HCT116 (cell line): ENCODE data around the gene ANKS4B. TPM values are rescaled to one million over a fixed set of nuclear protein-coding genes. Genes with fewer than 3 reads are reported as not detected.

Experiments used
- ATAC-seq: fragments of 200-7000 bp; cut with Tn5 transposase; 2 replicates; pipeline ENCODE4 v1.9.1; 2020; ENCODE audit warnings: mild to moderate bottlenecking, moderate library complexity
- BruUV-seq: library from RNA; stranded (reverse); fragments of 400-500 nt; replicated peaks from 2 replicates; lab custom pipeline; 2021; lab: Mats Ljungman, UMichigan
- CTCF ChIA-PET: fragments of 300-600 bp; sonication (Branson Sonifier 250); formaldehyde crosslinking; loops from one replicate; lab custom pipeline; 2021; ENCODE audit warnings: antibody characterized with exemption; lab: Charles Lee
- POLR2A ChIA-PET: fragments of 300-600, 350-600 bp; sonication (Branson Sonifier 250); formaldehyde crosslinking; loops from one replicate; lab custom pipeline; 2021; ENCODE audit warnings: antibody characterized with exemption; lab: Charles Lee
- RAD21 ChIA-PET, 2 experiments: fragments of 300-600 bp; sonication (Branson Sonifier 250); formaldehyde crosslinking; loops; one replicate each; lab custom pipeline; 2023; ENCODE audit warnings: low total read pairs in 2 of 2; ENCODE audit not compliant: uncharacterized antibody in 2 of 2, unreplicated experiment in 2 of 2, low non-redundant PET in 1 of 2; lab: Charles Lee
- DNase-seq: peaks from one replicate; pipeline ENCODE4 v3.0.0-alpha.2; 2010; ENCODE audit warnings: low read depth, low spot score
- H2AFZ ChIP-seq: fragments of 200-600 bp; shearing (Covaris generic), sonication (generic); 2 replicates; pipeline ENCODE4 v1.6.1; 2017; ENCODE audit warnings: low read depth, mixed run types, mixed read lengths, antibody characterized with exemption, low read length; ENCODE audit not compliant: poor library complexity, severe bottlenecking
- H3K27ac ChIP-seq: 2 replicates; pipeline ENCODE4 v1.5.1; 2012; ENCODE audit warnings: low read depth, low read length
- H3K27me3 ChIP-seq: fragments of 200-600 bp; sonication (generic); 2 replicates; pipeline ENCODE4 v1.6.1; 2016; ENCODE audit warnings: mixed run types, low read length, mixed read lengths; ENCODE audit not compliant: insufficient read depth
- H3K36me3 ChIP-seq, 2 experiments: fragments of 200-500 bp in 1 of 2; fragments of 200-600 bp in 1 of 2; sonication (Bioruptor generic) in 1 of 2; sonication (generic) in 1 of 2; 2 replicates each; pipeline versions ENCODE4 v1.5.1 to v1.6.1; 2014 to 2016; ENCODE audit warnings: low read length in 2 of 2, inconsistent platforms in 1 of 2, mixed read lengths in 1 of 2, mixed run types in 1 of 2; ENCODE audit not compliant: insufficient read depth in 2 of 2, control insufficient read depth in 1 of 2
- H3K4me1 ChIP-seq, 2 experiments: fragments of 200-600 bp in 1 of 2; sonication (generic) in 1 of 2; 2 replicates each; pipeline versions ENCODE4 v1.5.1 to v1.6.1; 2012 to 2017; ENCODE audit warnings: low read length in 2 of 2, inconsistent platforms in 1 of 2, mild to moderate bottlenecking in 1 of 2, mixed read lengths in 1 of 2, mixed run types in 1 of 2, moderate library complexity in 1 of 2; ENCODE audit not compliant: insufficient read depth in 2 of 2, control insufficient read depth in 1 of 2
- H3K4me2 ChIP-seq: fragments of 200-600 bp; sonication (generic); 2 replicates; pipeline ENCODE4 v1.6.1; 2017; ENCODE audit warnings: mixed run types, low read length, mixed read lengths
- H3K4me3 ChIP-seq, 2 experiments: fragments of 200-600 bp in 1 of 2; sonication (generic) in 1 of 2; replicated peaks in 1 of 2; 2 replicates each; pipeline ENCODE4 v1.5.1; 2011 to 2016; ENCODE audit warnings: low read length in 2 of 2, control low read depth in 1 of 2, low read depth in 1 of 2, mild to moderate bottlenecking in 1 of 2, mixed read lengths in 1 of 2, mixed run types in 1 of 2
- H3K79me2 ChIP-seq: fragments of 200-600 bp; sonication (generic); 2 replicates; pipeline ENCODE4 v1.6.1; 2017; ENCODE audit warnings: mild to moderate bottlenecking, mixed run types, low read length, moderate library complexity, mixed read lengths; ENCODE audit not compliant: insufficient read depth
- H3K9ac ChIP-seq: fragments of 200-600 bp; sonication (generic); 2 replicates; pipeline ENCODE4 v1.6.1; 2016; ENCODE audit warnings: low read length, mixed read lengths
- H3K9me2 ChIP-seq: fragments of 200-600 bp; sonication (generic), shearing (Covaris generic); 2 replicates; pipeline ENCODE4 v1.6.1; 2017; ENCODE audit warnings: mixed run types, mild to moderate bottlenecking, moderate library complexity; ENCODE audit not compliant: insufficient read depth
- H3K9me3 ChIP-seq, 2 experiments: fragments of 200-500 bp in 1 of 2; fragments of 200-600 bp in 1 of 2; sonication (Bioruptor generic) in 1 of 2; sonication (generic) in 1 of 2; 2 replicates each; pipeline ENCODE4 v1.6.1; 2014 to 2017; ENCODE audit warnings: low read length in 2 of 2, mixed read lengths in 2 of 2, inconsistent platforms in 1 of 2, low read depth in 1 of 2, mild to moderate bottlenecking in 1 of 2, mixed run types in 1 of 2, moderate library complexity in 1 of 2; ENCODE audit not compliant: control insufficient read depth in 1 of 2, insufficient read depth in 1 of 2
- H4K20me1 ChIP-seq: fragments of 200-600 bp; sonication (generic), shearing (Covaris generic); 2 replicates; pipeline ENCODE4 v1.6.1; 2017; ENCODE audit warnings: mixed run types, mild to moderate bottlenecking, moderate library complexity; ENCODE audit not compliant: insufficient read depth
- CBX3 ChIP-seq: IDR thresholded peaks from 2 replicates; pipeline ENCODE4 v1.6.1; 2012; ENCODE audit warnings: low read depth
- CEBPB ChIP-seq: IDR thresholded peaks from 2 replicates; pipeline ENCODE4 v1.6.1; 2012; ENCODE audit warnings: low read depth
- EGR1 ChIP-seq: IDR thresholded peaks from 2 replicates; pipeline ENCODE4 v1.6.1; 2012; ENCODE audit warnings: low read depth
- ELF1 ChIP-seq: IDR thresholded peaks from 2 replicates; pipeline ENCODE4 v1.6.1; 2012; ENCODE audit warnings: low read depth, borderline replicate concordance
- EZH2 ChIP-seq: fragments of 200-600 bp; sonication (generic); IDR thresholded peaks from 2 replicates; pipeline ENCODE4 v1.6.1; 2017; ENCODE audit warnings: antibody characterized with exemption, mixed run types
- EZH2phosphoT487 ChIP-seq: fragments of 200-600 bp; IDR thresholded peaks from 2 replicates; pipeline ENCODE4 v1.6.1; 2018; ENCODE audit warnings: antibody characterized with exemption, borderline replicate concordance
- FOSL1 ChIP-seq: IDR thresholded peaks from 2 replicates; pipeline ENCODE4 v1.6.1; 2012; ENCODE audit warnings: low read depth
- POLR2A ChIP-seq: IDR thresholded peaks from 2 replicates; pipeline ENCODE4 v1.7.0; 2011; ENCODE audit warnings: borderline replicate concordance; ENCODE audit not compliant: insufficient read depth, insufficient read length; ENCODE audit errors: extremely low read depth
- POLR2AphosphoS5 ChIP-seq: IDR thresholded peaks from 2 replicates; pipeline ENCODE4 v1.6.1; 2011; ENCODE audit warnings: mild to moderate bottlenecking, low read depth, low read length, moderate library complexity
- RAD21 ChIP-seq: IDR thresholded peaks from 2 replicates; pipeline ENCODE4 v1.6.1; 2012; ENCODE audit warnings: low read depth, mild to moderate bottlenecking
- SP1 ChIP-seq: IDR thresholded peaks from 2 replicates; pipeline ENCODE4 v1.6.1; 2012; ENCODE audit warnings: low read depth
- SRF ChIP-seq: IDR thresholded peaks from 2 replicates; pipeline ENCODE4 v1.6.1; 2012; ENCODE audit warnings: low read depth
- TCF7L2 ChIP-seq: IDR thresholded peaks from 2 replicates; pipeline ENCODE4 v1.7.0; 2011; ENCODE audit warnings: borderline replicate concordance, inconsistent platforms; ENCODE audit not compliant: insufficient read depth, insufficient read length; ENCODE audit errors: extremely low read depth
- YY1 ChIP-seq: IDR thresholded peaks from 2 replicates; pipeline ENCODE4 v1.6.1; 2011; ENCODE audit warnings: low read length, low read depth, moderate library complexity, mild to moderate bottlenecking; ENCODE audit not compliant: insufficient replicate concordance; ENCODE audit errors: extremely low read depth
- ZNF274 ChIP-seq: fragments of 200-500 bp; sonication (Bioruptor generic); IDR thresholded peaks from 2 replicates; pipeline ENCODE4 v1.6.1; 2014; ENCODE audit warnings: mild to moderate bottlenecking, low read depth, low read length, inconsistent platforms
- intact Hi-C: fragments of 100-400 bp; cut with micrococcal nuclease; formaldehyde crosslinking; loops from 2 replicates; pipeline ENCODE4 v1.10.0; 2022
- total RNA-seq: library from RNA; stranded (reverse); gene quantifications from one replicate; pipeline ENCODE4 v1.2.1, GENCODE V29; 2021; ENCODE audit not compliant: unreplicated experiment
- TF ChIP-seq, protein P1 (sequence below): IDR thresholded peaks from 2 replicates; pipeline ENCODE4 v1.6.1; 2012
- TF ChIP-seq, protein P2 (sequence below), 3 experiments: fragments of 200-600 bp in 1 of 3; sonication (generic) in 1 of 3; IDR thresholded peaks in 2 of 3; conservative IDR thresholded peaks in 1 of 3; 2 replicates each; pipeline ENCODE4 v1.5.1; 2012 to 2017; ENCODE audit warnings: low read depth in 2 of 3, low read length in 2 of 3, antibody characterized with exemption in 1 of 3, borderline replicate concordance in 1 of 3, control low read depth in 1 of 3, mild to moderate bottlenecking in 1 of 3, mixed read lengths in 1 of 3, mixed run types in 1 of 3, moderate library complexity in 1 of 3; ENCODE audit not compliant: insufficient read depth in 1 of 3
- TF ChIP-seq, protein P3 (sequence below): IDR thresholded peaks from 2 replicates; pipeline ENCODE4 v1.6.1; 2012; ENCODE audit warnings: low read depth
- TF ChIP-seq, protein P4 (sequence below): IDR thresholded peaks from 2 replicates; pipeline ENCODE4 v1.6.1; 2012
- TF ChIP-seq, protein P5 (sequence below): IDR thresholded peaks from 2 replicates; pipeline ENCODE4 v1.6.1; 2011; ENCODE audit warnings: mild to moderate bottlenecking, low read length, moderate library complexity; ENCODE audit not compliant: insufficient replicate concordance; ENCODE audit errors: extremely low read depth

Gene ANKS4B
- total RNA-seq, 1 experiment from 2014 or later: not detected

DNA sequence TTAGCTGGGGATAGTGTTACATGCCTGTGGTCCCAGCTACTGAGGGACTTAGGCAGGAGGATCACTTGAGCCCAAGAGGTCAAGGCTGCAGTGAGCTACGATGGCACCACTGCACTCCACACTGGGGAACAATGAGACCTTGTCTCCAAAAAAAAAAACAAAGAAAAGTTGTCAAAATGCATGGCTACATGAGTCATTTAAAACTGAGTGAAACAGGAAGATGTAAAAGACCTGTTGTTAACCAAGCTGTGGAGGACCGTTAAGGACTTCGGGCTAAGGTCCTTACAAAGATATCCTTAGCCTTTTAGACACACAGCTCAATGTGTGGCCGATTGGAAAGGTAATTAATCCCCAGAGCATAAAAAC is 47.2 kb upstream of the ANKS4B start:
- no peaks in the 10 kb centered on the region for H3K27me3 ChIP-seq
- H3K4me3 ChIP-seq: no peak overlapping the region
- TF ChIP-seq ELF1 (no peak), ZNF274 (no peak), TCF7L2 (no peak), SRF (no peak), POLR2A (no peak), EZH2phosphoT487 (no peak), RAD21 (no peak), CEBPB (no peak), SP1 (no peak), FOSL1 (no peak), EGR1 (no peak), CBX3 (no peak), EZH2 (no peak), POLR2AphosphoS5 (no peak), YY1 (no peak)
- TF ChIP-seq, protein P1, sequence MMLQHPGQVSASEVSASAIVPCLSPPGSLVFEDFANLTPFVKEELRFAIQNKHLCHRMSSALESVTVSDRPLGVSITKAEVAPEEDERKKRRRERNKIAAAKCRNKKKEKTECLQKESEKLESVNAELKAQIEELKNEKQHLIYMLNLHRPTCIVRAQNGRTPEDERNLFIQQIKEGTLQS: no peak
- TF ChIP-seq, protein P2, sequence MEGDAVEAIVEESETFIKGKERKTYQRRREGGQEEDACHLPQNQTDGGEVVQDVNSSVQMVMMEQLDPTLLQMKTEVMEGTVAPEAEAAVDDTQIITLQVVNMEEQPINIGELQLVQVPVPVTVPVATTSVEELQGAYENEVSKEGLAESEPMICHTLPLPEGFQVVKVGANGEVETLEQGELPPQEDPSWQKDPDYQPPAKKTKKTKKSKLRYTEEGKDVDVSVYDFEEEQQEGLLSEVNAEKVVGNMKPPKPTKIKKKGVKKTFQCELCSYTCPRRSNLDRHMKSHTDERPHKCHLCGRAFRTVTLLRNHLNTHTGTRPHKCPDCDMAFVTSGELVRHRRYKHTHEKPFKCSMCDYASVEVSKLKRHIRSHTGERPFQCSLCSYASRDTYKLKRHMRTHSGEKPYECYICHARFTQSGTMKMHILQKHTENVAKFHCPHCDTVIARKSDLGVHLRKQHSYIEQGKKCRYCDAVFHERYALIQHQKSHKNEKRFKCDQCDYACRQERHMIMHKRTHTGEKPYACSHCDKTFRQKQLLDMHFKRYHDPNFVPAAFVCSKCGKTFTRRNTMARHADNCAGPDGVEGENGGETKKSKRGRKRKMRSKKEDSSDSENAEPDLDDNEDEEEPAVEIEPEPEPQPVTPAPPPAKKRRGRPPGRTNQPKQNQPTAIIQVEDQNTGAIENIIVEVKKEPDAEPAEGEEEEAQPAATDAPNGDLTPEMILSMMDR (IDR thresholded peaks at IDR 0.05 in 2 of 3, conservative IDR thresholded peaks at IDR 0.05 in 1 of 3; ENCODE audit: borderline replicate concordance in 1 of 3, insufficient read depth in 1 of 3, low read depth in 2 of 3, low read length in 2 of 3): no peak
- TF ChIP-seq, protein P3, sequence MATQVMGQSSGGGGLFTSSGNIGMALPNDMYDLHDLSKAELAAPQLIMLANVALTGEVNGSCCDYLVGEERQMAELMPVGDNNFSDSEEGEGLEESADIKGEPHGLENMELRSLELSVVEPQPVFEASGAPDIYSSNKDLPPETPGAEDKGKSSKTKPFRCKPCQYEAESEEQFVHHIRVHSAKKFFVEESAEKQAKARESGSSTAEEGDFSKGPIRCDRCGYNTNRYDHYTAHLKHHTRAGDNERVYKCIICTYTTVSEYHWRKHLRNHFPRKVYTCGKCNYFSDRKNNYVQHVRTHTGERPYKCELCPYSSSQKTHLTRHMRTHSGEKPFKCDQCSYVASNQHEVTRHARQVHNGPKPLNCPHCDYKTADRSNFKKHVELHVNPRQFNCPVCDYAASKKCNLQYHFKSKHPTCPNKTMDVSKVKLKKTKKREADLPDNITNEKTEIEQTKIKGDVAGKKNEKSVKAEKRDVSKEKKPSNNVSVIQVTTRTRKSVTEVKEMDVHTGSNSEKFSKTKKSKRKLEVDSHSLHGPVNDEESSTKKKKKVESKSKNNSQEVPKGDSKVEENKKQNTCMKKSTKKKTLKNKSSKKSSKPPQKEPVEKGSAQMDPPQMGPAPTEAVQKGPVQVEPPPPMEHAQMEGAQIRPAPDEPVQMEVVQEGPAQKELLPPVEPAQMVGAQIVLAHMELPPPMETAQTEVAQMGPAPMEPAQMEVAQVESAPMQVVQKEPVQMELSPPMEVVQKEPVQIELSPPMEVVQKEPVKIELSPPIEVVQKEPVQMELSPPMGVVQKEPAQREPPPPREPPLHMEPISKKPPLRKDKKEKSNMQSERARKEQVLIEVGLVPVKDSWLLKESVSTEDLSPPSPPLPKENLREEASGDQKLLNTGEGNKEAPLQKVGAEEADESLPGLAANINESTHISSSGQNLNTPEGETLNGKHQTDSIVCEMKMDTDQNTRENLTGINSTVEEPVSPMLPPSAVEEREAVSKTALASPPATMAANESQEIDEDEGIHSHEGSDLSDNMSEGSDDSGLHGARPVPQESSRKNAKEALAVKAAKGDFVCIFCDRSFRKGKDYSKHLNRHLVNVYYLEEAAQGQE: no peak
- TF ChIP-seq, protein P4, sequence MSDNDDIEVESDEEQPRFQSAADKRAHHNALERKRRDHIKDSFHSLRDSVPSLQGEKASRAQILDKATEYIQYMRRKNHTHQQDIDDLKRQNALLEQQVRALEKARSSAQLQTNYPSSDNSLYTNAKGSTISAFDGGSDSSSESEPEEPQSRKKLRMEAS: no peak
- TF ChIP-seq, protein P5, sequence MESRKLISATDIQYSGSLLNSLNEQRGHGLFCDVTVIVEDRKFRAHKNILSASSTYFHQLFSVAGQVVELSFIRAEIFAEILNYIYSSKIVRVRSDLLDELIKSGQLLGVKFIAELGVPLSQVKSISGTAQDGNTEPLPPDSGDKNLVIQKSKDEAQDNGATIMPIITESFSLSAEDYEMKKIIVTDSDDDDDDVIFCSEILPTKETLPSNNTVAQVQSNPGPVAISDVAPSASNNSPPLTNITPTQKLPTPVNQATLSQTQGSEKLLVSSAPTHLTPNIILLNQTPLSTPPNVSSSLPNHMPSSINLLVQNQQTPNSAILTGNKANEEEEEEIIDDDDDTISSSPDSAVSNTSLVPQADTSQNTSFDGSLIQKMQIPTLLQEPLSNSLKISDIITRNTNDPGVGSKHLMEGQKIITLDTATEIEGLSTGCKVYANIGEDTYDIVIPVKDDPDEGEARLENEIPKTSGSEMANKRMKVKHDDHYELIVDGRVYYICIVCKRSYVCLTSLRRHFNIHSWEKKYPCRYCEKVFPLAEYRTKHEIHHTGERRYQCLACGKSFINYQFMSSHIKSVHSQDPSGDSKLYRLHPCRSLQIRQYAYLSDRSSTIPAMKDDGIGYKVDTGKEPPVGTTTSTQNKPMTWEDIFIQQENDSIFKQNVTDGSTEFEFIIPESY: no peak
- no peak overlapping the region for H3K4me2 ChIP-seq
- ChIA-PET RAD21 (interaction anchor here (0.7 to 0.9 kb wide), 2 partner anchors 29 to 114 kb away, joined by 3 to 7 read pairs; no protein-coding TSS in a partner anchor), CTCF (interaction anchor here (5.9 kb wide), 1 partner anchor 114 kb away, joined by 101 read pairs; no protein-coding TSS in a partner anchor), POLR2A (interaction anchor here (1.6 kb wide), 1 partner anchor 28 kb away, joined by 5 read pairs; the partner anchor contains the start of gene LDAF1)
- peaks cover 2 to 7% of the 10 kb centered on the region in 2 experiments; a peak in 2 of 4 replicates for H3K36me3 ChIP-seq
- intact Hi-C loops: no loop called here
- BruUV-seq: no TSS peak
- H3K27ac ChIP-seq: no peak overlapping the region
- H2AFZ ChIP-seq: no peak overlapping the region
- no peak for DNase-seq
- no peak for ATAC-seq
- H3K79me2 ChIP-seq: no peaks in the 10 kb centered on the region
- H3K9me2 ChIP-seq: no peaks in the 10 kb centered on the region
- no peak overlapping the region for H3K9ac ChIP-seq
- no peaks in the 10 kb centered on the region for H4K20me1 ChIP-seq
- H3K4me1 ChIP-seq: peaks cover 8 to 17% of the 10 kb centered on the region in 2 experiments; a peak in 3 of 4 replicates
- H3K9me3 ChIP-seq: no peaks in the 10 kb centered on the region
